Fibroblast of the conjunctiva (primary cell): ENCODE results near the gene FOXO1.

Experiments
- DNase-seq: peaks from one replicate; pipeline ENCODE4 v3.0.0-alpha.2; 2010; ENCODE audit warnings: low read depth

FOXO1 gene

DNA sequence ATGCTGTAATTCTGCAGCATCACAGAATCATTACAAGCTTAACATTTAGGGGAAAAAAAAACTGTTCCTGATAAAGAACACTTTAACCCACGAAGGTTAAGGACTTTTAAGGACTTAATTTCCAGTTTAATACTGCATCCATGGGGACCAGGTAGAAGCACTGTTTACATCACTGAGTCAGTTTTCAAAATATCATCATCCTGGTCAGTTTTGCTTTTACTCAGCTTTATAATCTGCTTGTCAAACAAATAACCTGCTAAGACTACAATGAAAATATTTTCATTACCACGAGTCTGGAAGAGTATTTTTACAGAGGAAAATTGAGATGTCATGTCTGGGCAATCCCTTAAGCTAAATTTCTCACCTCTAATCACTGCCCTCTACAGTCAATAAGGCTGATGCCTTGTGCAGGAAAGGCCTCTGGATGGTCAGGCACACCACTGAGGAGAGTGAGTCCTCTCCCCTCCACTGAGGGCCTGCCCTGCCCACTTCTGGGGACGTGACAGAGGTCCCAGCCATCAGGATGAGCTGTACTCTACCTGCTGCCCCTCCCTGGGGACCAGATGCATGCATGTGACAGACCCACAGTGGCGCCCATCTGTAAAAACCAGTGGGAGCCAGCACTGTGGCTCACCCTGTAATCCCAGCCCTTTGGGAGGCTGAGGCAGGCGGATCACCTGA lies 31.0 kb downstream of the FOXO1 start:
- no peak for DNase-seq

DNA sequence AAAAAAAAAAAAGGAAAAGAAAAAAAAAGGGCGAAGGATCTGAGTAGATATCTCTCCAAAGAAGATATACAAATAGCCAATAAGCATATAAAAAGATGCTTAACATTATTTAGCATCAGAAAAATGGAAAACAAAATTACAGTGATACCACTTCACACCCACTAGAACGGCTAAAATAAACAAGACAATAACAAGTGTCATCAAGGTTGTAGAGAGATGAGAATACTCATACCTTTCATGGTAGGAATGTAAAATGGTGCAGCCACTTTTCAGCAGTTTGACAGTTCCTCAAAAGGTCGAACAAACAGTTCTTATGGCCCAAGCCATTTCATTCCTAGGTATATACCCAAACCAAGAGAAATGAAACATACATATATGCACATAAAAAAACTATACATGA lies 33.5 kb downstream of the FOXO1 start:
- DNase-seq: no peak

DNA sequence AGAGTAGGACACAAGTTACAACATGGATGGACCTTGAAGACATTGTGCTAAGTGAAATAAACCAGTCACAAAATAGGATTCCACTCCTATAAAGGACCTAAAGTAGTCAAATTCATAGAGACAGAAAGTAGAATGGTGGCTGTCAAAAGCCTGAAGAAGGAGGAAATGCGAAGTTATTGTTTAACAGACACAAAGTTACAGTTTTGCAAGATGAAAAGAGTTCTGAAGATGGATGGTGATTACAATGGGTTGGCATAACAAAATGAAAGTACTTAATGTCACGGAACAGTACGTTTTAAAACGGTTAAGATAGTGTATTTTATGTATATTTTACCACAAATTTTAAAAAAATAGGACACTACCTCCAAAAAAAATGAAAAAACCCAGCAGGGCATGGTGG lies 34.8 kb downstream of the FOXO1 start:
- DNase-seq: no peak

DNA sequence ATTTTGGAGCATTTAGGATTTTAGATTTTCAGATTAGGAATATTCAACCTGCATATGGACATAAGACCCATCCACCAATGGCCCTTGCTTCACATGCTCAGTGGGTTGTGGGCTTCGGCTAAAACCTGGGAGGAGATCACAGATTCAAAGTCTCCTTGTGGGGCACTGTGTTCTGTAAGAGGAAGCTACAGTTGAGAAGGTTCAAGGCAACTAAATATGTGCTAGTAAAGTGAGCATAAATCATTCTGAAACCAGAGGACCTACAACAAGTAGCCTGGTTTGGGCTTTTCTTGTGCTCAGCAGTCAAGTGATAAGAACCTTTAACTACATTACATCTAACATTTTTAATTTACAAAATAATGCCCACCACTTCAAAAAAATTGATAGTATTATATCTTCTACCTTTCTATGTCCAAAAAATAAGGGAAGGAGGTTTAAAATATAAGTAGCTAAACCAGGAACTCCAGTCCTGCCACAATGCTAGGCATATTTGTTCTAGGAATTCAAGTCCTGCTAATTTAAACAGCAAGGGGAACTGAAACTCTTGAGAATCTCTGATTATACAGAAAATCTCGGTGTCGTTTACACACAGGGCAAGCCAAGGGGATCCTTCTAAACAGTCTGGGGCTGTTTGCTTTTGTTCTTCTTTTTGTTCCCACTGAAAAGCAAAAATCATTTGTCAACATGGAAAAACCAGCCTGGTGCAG lies 36.6 kb downstream of the FOXO1 start:
- DNase-seq: no peak

DNA sequence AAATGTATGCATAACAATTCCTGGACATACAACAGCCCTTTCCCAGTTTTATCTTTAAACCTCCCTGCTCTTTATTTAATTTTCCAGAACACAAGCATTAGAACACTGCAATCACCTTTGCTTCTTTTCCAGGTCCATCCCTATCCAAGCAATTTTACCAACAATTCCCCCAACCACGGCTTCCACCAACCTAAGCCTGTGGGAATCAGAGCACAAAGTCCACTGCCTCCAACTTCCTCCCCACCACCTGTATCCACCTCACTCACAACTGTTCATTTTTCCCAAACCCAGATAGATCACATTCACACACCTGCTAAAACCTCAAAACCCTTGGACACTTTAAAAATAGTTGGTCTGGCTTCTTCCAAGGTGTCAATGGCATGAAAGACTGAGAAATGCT lies 39.5 kb downstream of the FOXO1 start:
- no peak for DNase-seq

DNA sequence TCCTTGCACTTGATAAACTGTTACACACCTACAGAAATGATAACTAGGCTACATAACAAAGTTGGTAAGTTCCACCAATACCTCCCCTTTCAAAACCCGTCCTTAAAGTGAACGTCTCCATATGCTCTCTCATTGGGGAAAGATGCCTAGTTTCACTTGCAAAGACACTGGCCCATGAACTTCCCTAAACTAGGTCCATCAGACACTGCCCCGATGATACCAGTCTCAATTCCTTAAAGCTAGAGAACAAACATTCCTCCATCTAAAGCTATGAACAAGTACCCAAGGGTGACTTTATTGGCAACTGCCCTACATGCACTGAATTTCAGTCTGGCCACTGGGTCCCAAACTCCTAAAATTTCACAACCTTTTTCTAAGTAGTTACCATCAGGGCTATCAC lies 39.9 kb downstream of the FOXO1 start:
- DNase-seq: no peak

DNA sequence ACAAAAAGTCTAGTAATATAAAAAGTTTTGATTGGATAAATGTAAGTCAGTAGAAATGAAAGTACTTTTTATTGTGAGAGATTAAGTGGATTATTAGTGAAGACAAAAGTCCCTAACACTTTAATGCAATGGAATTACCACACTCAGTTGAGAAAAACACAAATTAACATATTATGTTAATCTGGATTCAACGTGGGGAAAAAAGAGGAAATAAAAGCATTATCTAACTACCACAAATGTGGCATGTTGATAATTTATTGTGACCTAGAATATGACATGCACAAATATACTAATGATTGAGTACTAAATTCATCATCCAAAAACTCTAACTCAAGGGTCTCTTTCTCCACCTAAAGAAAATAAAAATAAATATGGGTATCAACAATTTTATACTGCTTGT lies 41.5 kb downstream of the FOXO1 start:
- DNase-seq: no peak

DNA sequence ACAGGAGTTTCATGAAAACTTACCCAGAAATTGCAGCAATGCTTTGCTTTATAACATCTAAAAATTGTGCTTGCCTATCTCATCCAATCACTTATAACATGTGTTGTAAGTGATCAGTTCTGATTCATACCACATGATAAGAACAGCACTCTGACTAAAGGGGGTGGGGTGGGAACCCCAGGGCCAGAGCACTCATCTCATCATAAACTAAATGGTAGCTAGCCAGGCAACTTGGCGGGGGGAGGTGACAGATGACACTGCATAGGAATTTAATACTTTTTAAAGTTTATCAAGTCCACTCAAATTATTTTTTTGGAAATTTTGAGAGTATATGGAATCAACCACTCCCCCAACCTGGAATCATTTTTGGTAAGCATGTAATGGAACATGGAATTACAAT lies 42.1 kb downstream of the FOXO1 start:
- no peak for DNase-seq

DNA sequence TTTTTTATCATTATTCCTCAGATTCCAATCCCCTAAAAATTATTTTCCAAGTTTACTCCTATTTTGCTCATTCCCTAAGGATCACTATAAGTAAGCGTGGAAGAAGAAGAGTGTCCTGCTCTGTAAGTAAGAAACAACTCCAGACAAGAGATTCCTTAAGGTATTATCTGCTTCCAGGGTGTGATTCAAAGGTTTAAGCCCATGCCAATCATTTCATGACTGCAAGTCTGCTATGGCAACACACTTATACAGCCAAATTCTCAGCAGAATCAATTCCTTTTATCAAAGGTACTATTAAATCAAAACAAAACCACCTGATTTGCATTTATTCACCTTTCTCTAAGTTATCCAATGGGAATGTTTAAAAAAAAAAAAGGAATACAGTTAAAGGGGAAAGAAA lies 43.7 kb downstream of the FOXO1 start:
- no peak for DNase-seq

DNA sequence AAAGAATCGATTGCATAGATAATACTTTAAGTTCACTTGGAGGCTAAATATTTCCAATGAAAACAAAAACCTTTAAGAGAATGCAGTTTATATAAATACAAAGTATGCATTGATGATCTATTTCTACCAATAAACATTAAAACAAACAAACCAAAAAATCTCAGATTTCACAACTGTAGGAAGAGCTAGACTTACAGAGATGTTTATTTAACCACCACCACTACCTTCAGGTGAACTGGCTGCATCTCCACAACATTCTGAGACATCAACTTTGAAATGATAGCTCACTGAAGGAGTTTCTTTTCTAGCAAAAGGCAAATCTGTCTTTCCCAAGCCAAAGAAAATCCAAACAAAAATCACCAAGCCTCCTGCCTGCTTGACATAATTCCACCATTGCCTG lies 44.2 kb downstream of the FOXO1 start:
- no peak for DNase-seq

DNA sequence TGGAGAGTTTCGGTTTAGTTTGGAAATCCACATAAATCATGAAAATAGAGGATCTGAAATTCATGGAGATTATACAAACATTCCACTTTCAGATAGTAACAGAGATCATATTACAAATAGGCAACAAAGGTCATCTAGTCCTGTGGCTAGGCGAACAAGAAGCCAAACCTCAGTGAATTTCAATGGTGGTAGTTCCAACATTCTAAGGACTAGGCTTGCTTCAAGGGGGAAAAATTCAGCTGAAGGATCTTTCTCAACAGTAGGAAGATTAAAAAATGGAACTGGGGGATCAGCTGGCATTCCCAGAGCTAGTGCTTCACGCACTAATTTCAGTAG lies 47.0 kb downstream of the FOXO1 start:
- DNase-seq: no peak

DNA sequence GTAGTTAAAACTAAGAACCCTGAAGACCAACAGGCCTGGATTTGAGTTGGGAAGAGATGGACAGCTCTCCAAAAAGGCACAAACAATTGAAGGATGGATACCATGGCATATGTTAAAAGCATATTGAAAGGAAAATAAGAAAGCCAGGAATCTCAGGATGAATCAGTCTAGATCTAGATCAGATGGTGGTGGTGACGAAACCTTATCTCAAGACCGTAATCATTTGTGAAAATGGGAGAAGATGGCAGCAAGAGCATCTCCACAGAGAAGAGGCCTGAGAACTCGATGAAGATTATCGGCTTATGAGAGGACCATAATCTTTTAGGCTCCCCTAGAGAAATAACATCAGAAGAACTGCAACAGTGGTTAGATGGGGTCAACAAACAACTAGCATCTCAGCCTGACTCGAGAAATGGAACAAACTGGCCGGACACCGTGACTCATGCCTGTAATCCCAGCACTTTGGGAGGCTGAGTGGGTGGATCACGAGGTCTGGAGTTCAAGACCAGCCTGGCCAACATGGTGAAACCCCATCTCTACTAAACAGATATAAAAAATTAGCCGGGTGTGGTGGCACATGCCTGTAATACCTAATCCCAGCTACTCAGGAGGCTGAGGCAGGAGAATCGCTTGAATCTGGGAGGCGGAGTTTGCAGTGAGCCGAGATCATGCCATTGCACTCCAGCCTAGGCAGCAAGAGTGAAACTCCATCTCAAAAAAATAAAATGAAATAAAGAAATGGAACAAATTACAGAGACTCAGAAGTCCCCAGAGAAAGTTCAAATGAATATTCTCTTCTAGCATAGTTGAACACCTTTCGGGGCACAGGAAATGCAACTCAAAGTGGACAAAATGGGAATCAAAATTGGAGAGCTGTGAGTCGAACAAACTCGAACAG lies 47.6 kb downstream of the FOXO1 start:
- DNase-seq: no peak

DNA sequence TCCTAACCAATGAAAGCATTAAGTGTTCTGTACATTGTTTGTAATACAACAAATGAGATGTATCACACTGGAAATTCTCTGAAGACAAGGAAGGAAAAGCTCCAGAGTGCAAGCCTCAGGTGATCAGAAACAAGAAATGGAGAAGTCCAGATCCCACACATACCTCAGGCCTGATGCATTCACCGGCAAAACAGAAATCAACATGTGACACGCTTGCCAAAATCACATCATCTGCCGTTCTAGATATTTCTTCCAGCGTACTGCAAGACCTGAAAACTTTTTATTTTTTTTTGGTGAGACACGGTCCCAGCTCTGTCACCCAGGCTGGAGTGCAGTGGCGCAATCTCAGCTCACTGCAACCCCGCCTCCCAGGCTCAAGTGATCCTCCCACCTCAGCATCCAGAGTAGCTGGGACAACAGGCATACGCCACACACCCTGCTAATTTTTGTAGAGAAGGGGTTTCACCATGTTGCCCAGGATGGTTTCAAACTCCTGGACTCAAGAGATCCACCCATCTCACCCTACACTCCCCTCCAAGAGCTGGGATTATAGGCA lies 48.6 kb downstream of the FOXO1 start:
- no peak for DNase-seq

DNA sequence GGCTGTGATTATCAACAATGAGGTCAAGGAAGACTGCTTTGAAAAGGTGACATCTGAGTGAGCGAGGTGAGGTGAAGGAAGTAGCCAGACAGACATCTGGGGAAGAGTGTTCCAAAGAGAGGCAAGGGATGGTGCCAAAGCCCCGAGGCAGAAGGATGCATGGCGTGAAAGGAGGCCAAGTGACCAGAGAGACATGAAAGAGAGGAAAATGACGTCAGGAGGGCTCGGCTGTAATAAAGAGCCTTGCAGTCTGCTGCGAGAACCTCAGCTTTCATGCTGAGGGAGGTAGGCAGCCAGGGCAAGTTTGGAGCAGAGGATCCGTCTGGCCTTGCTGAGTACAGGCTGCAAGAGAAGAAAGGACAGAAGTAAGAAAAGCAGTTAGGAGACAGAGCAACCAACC lies 50.8 kb downstream of the FOXO1 start:
- DNase-seq: no peak

DNA sequence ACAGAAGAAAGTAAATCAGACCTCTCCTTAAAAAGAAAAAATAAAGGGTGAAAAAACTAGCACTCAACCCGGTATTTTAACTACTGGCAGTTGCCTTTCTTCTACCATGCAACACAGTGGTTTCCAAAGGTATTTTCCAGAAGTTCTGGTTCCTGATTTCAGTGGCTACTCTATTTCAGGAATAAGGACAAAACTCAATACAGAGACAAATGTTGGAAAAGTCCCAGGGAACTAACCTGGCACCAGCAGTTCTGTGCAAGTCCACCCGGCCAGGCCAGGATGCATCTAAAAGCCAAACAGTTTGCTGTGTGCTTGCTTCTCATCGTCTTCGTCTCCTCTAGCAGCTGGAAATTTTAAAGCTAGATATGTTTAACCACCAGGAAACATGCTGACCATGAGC lies 52.5 kb downstream of the FOXO1 start:
- no peak for DNase-seq

DNA sequence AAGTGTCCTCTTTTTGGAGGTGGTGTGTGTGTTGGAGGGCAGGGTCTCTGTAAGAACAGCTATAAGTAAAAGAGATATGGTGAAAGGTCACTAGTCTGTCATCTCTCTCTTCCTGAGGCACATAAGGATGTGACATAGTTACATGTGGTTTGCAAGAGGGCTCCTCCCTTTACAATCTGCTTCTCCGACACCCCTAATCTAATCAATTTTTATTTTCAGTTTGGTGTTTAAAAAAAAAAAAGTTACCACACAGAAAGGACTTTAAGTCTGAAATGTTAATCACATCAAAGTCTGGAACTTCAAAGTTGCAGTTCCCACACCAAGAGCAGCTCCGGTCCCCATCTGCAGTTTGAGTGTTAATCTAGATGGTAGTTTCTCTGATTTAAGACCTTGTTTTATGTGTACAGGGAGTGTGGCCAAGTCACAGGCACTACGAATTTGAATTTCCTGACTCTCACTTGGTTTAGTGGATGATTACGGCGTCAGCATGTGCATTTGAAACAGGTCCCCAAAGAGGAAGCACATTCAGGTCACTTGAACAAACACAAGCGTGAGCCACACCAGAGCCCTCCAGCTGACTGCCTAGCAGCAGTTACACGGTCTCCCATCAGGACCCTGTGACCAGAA lies 53.1 kb downstream of the FOXO1 start:
- no peak for DNase-seq

DNA sequence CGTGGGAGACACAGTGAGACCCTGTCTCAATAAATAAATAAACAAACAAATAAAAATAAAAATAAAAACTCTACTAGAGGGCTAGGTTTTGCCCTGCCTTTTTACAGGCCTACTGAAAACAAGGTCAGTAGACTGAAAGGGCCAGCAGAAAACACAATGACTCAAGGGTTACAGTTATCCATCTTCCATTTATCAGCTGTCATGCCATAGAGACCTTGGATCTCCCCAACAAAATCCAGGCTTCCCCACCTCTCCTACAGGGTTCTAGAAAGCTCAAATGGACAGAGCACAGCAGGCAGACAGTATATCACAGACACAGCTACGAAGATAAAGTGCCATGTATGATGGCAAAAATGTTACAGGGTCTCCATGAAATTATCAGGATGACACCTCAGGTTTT lies 54.4 kb downstream of the FOXO1 start:
- no peak for DNase-seq

DNA sequence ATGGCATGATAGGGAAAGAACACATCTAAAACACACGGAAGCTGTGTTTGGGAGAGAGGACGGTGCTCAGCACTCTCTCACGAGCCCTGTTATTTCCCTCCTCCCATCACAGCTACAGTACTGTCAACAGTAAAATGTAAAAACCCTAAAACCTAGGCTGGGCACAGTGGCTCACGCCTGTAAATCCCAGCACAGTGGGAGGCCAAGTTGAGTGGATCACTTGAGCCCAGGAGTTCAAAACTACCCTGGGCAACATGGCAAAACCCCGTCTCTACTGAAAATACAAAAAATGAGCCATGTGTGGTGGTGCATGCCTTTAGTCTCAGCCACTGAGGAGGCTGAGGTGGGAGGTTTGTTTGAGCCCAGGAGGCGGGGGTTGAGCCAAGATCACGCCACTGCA lies 54.8 kb downstream of the FOXO1 start:
- DNase-seq: no peak

DNA sequence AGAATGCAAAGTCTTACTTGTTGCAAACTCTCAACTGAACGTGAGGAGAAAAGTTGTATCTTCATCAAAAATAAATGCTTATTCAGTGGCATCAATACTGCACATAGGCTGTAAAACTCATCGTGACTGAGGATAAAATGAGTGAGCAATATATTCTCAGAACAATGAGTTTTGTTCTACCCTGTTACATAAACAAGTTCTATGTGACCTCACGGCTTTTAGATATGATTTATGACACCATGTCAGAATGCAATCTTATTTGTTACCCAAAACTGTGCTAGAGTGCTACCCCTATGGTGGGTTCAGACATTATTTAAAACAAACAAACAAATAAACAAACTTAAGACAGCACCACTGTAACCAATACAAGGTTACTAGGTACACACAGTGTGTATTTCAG lies 55.4 kb downstream of the FOXO1 start:
- no peak for DNase-seq

DNA sequence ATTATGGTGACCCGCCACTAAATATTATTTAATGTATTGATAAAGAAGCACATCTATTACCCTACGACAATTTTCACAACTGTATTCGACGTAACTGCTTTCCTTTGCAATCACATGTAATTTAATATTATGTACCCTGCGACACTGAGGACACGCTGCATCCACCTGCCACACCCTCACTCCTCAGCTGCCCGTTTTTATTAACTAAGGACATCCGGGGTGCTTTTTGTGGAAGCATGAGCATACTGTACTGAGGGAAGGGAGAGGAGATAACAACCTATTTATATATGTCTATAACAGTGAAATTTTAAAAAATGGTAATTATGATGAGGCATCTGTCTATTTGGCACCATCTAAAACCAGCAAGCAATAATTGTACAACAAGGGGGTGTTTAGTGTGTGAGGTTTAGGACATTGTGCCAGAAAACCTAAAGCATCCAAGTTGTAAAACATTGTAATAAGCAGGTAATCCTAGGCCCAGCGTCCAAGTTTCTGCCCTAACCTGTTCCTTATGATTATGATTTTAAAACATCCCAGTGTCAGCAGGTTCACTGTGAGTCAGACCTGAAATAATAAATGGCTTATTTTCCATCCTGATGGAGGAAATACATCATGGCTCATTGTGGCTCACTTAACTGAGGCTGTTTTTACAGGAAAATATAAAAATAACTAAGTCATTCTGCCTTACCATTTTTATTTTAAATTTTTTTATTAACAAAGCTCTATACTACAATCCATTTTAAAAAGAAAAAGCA lies 56.3 kb downstream of the FOXO1 start:
- DNase-seq: no peak

DNA sequence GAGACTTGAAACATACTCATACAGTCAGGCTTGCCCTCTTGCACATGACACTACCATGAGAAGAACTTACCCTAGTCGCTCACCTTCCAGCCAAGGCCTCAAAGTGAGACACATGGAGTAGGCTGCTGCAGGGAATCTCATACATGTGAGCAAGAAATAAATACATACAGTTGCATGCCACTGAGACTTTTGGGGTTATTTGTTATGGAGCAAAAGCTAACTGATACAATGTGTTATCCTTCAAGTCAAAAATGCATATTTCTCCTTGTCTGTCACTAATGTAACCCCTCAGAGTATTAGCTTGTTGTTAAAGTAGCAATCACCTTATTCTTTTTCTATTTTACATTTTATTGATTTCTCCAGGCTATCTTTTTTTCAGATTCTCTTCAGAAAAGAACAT lies 58.1 kb downstream of the FOXO1 start:
- DNase-seq: no peak

DNA sequence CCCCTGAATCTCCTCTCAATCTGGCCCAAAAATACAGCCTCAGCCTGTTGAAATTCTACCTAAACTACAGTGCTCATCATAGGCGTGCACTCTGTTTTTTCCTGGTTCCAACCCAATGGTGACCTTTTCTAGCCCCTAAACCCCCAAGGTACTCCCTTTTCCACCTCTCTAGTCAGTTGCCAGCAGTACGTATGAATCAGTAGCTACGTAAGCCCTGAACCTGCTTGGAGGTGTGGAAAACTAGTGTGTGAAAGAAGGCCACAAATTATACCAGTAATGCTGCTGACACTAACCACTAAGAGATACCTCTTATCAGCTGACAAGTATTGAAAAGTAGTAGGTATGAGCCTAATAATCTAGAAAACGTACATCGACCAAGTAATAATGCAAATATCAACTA lies 60.9 kb downstream of the FOXO1 start:
- no peak for DNase-seq
